ENCODE data around the gene DAZAP2. TPM values are rescaled to one million over a fixed set of nuclear protein-coding genes. Genes with fewer than 3 reads are reported as not detected.
"Not testable (repeated sequence)": the region's sequence is repeated elsewhere in the genome, so short reads cannot be mapped to it uniquely, and the experiment has no call there.

DAZAP2 gene
- polyA plus RNA-seq, 2 of the 4 experiments (the other 2 are of a cell fraction): 304 to 375 TPM

DNA sequence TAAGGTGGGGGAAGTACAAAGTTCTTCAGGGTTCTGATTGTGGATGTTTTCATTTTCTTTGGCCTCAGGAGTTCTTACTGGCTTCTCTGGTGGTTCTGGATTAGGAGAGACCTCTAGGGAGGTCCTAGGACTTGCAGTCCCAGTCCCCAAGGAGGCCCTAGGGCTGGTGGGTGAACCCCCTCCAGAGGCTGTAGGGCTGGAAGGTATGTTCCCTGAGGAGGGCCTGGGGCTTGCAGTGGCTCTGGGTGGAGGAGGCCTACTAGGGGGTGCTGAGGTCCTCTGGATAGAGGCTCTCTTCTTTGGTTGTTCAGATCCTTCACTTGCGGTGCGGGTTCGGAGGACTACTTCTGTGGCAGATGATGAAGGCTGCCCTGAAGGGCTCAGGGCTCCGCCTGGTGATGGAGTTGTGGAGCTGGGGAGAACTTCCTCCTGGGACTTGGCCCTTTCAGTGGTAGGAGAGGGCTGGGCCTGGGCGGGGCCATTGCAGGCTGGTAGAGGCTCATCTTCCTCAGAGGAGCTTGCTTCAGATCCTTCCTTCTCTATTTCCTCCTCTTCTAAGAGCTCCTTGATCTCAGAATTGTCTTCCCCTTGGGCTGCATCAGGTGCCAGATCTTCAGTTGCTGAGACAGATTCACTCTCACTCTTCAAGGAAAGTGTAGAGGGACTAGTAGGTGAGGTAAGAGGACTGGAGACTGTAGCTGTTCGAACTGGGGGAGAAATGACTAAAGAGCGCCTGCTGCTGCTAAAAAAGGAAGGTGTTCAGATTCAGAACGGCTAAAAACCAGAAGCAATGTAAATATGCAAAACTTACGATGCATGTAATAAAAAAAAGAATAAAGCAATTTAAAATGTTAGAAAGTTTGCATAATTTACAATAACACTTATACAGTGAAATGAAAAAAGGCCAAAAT is 53.2 kb downstream of the DAZAP2 start:
- H3K4me1 ChIP-seq, H3K27ac ChIP-seq, POLR2A ChIA-PET, H3K4me3 ChIP-seq, FAIRE-seq, H3K9me3 ChIP-seq: not testable (repeated sequence)
- DNase-seq (ENCODE audit: low read depth in 1 of 2, low spot score in 1 of 2) (peak in 1 of 2 experiments; percentile 58), ATAC-seq (peak in 1 of 2 experiments; percentile 99; a peak in 3 of 6 replicates)
- CTCF ChIA-PET: interaction anchor here (0.9 to 2.1 kb wide), 8 partner anchors 9 to 49 kb away, joined by 3 to 6 read pairs (median 4); no protein-coding TSS in a partner anchor
- WGBS (ENCODE audit: missing lambda C conversion rate): 70% methylated on average over 9 of the region's 9 CpGs
- H3K4me2 ChIP-seq: 0 out of 3 replicates have a peak overlapping the region, but pooled peaks have one; percentile 8
- TF ChIP-seq RAD21 (conservative IDR thresholded peaks at IDR 0.05 in 1 of 2, IDR thresholded peaks at IDR 0.05 in 1 of 2): peak in 1 of 2 experiments; percentile 39; a peak in 2 of 5 replicates
- TF ChIP-seq, protein P1, sequence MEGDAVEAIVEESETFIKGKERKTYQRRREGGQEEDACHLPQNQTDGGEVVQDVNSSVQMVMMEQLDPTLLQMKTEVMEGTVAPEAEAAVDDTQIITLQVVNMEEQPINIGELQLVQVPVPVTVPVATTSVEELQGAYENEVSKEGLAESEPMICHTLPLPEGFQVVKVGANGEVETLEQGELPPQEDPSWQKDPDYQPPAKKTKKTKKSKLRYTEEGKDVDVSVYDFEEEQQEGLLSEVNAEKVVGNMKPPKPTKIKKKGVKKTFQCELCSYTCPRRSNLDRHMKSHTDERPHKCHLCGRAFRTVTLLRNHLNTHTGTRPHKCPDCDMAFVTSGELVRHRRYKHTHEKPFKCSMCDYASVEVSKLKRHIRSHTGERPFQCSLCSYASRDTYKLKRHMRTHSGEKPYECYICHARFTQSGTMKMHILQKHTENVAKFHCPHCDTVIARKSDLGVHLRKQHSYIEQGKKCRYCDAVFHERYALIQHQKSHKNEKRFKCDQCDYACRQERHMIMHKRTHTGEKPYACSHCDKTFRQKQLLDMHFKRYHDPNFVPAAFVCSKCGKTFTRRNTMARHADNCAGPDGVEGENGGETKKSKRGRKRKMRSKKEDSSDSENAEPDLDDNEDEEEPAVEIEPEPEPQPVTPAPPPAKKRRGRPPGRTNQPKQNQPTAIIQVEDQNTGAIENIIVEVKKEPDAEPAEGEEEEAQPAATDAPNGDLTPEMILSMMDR (IDR thresholded peaks at IDR 0.05): 0 out of 3 replicates have a peak, but pooled peaks have one; percentile 8

Other genes starting within 250 kb of the DAZAP2 start
- gene SLC11A2, start 212.4 kb upstream of the DAZAP2 start, polyA plus RNA-seq (2011; rRNA removed): 80.7 and 82.6 TPM in 2 replicates
- gene SLC11A2, start 212.4 kb upstream of the DAZAP2 start, polyA plus RNA-seq (2017; fragmentation: RNase III; extraction: RNeasy Plus Mini Kit Qiagen cat#74134 plus additional on column Dnase treatment): 28.3 to 31.6 TPM (median 30.8 TPM) in 3 replicates
- gene LETMD1, start 190.5 kb upstream of the DAZAP2 start, polyA plus RNA-seq (2011; rRNA removed): 72.9 and 83.0 TPM in 2 replicates
- gene LETMD1, start 190.5 kb upstream of the DAZAP2 start, polyA plus RNA-seq (2017; fragmentation: RNase III; extraction: RNeasy Plus Mini Kit Qiagen cat#74134 plus additional on column Dnase treatment): 29.6 to 35.9 TPM (median 31.5 TPM) in 3 replicates
- 20.3 and 21.6 TPM in 2 replicates for gene CSRNP2, start 155.2 kb upstream of the DAZAP2 start, polyA plus RNA-seq (2011; rRNA removed)
- 9.9 to 11.1 TPM (median 10.3 TPM) in 3 replicates for gene CSRNP2, start 155.2 kb upstream of the DAZAP2 start, polyA plus RNA-seq (2017; fragmentation: RNase III; extraction: RNeasy Plus Mini Kit Qiagen cat#74134 plus additional on column Dnase treatment)
- gene TFCP2, start 65.7 kb upstream of the DAZAP2 start, polyA plus RNA-seq (2011; rRNA removed): 36.9 and 39.8 TPM in 2 replicates
- 18.7 to 19.4 TPM (median 19.0 TPM) in 3 replicates for gene TFCP2, start 65.7 kb upstream of the DAZAP2 start, polyA plus RNA-seq (2017; fragmentation: RNase III; extraction: RNeasy Plus Mini Kit Qiagen cat#74134 plus additional on column Dnase treatment)
- gene POU6F1, start 20.8 kb upstream of the DAZAP2 start, polyA plus RNA-seq (2011; rRNA removed): 1.3 and 1.7 TPM in 2 replicates
- 0.58 to 0.92 TPM (median 0.77 TPM) in 3 replicates for gene POU6F1, start 20.8 kb upstream of the DAZAP2 start, polyA plus RNA-seq (2017; fragmentation: RNase III; extraction: RNeasy Plus Mini Kit Qiagen cat#74134 plus additional on column Dnase treatment)
- 27.2 and 38.3 TPM in 2 replicates for gene SMAGP, start 31.6 kb downstream of the DAZAP2 start, polyA plus RNA-seq (2011; rRNA removed)
- 14.8 to 16.4 TPM (median 15.5 TPM) in 3 replicates for gene SMAGP, start 31.6 kb downstream of the DAZAP2 start, polyA plus RNA-seq (2017; fragmentation: RNase III; extraction: RNeasy Plus Mini Kit Qiagen cat#74134 plus additional on column Dnase treatment)
- gene BIN2, start 85.3 kb downstream of the DAZAP2 start, polyA plus RNA-seq (2011; rRNA removed): 0.52 and 0.57 TPM in 2 replicates
- gene BIN2, start 85.3 kb downstream of the DAZAP2 start, polyA plus RNA-seq (2017; fragmentation: RNase III; extraction: RNeasy Plus Mini Kit Qiagen cat#74134 plus additional on column Dnase treatment): 0.05 to 0.08 TPM in 2 of 3 replicates, not detected in the other
- not detected in 2 replicates for gene CELA1, start 107.9 kb downstream of the DAZAP2 start, polyA plus RNA-seq (2011; rRNA removed)
- gene CELA1, start 107.9 kb downstream of the DAZAP2 start, polyA plus RNA-seq (2017; fragmentation: RNase III; extraction: RNeasy Plus Mini Kit Qiagen cat#74134 plus additional on column Dnase treatment): not detected in 3 replicates
- gene GALNT6, start 152.6 kb downstream of the DAZAP2 start, polyA plus RNA-seq (2011; rRNA removed): 3.9 and 4.3 TPM in 2 replicates
- gene GALNT6, start 152.6 kb downstream of the DAZAP2 start, polyA plus RNA-seq (2017; fragmentation: RNase III; extraction: RNeasy Plus Mini Kit Qiagen cat#74134 plus additional on column Dnase treatment): 2.9 to 4.1 TPM (median 3.6 TPM) in 3 replicates
- gene SLC4A8, start 186.0 kb downstream of the DAZAP2 start, polyA plus RNA-seq (2011; rRNA removed): 1.7 and 2.3 TPM in 2 replicates
- gene SLC4A8, start 186.0 kb downstream of the DAZAP2 start, polyA plus RNA-seq (2017; fragmentation: RNase III; extraction: RNeasy Plus Mini Kit Qiagen cat#74134 plus additional on column Dnase treatment): 1.1 to 1.6 TPM (median 1.4 TPM) in 3 replicates